Mesenteric fat pad (tissue), 1 donor: ENCODE results near the gene HTATIP2. TPM values are rescaled to one million over a fixed set of nuclear protein-coding genes. Genes with fewer than 3 reads are reported as not detected.

Experiments used
- total RNA-seq: library from RNA; stranded (reverse); fragmentation: NEBNext Ultra II Directional; extraction: Animal tissue kit (Norgen Biotek cat#: 25700); gene quantifications from one replicate; pipeline ENCODE4 v1.2.1, GENCODE V29; 2021
- donor health status: DM: yes; HTN: yes; CAD: no.

The HTATIP2 gene
- total RNA-seq, 1 donor from 2014 or later = 38.9 TPM

Other genes with a start within 250 kb of the HTATIP2 start
- gene DBX1, start 203.2 kb upstream of the HTATIP2 start, total RNA-seq = not detected
- 13.5 TPM for gene PRMT3, start 24.0 kb downstream of the HTATIP2 start, total RNA-seq
- not detected for gene SLC6A5, start 235.9 kb downstream of the HTATIP2 start, total RNA-seq